Esophagus squamous epithelium (tissue), 4 donors: ENCODE data around the gene VASH2.

Experiments used
- CTCF ChIP-seq, 6 experiments: fragments of 450-650 bp in 4 of 6; fragments of 200-600 bp in 2 of 6; sonication (generic) in 2 of 6; IDR thresholded peaks; one replicate each; pipeline ENCODE4 v1.5.1; 2016 to 2019; ENCODE audit warnings: antibody characterized with exemption in 6 of 6, mild to moderate bottlenecking in 4 of 6, moderate library complexity in 4 of 6
- POLR2A ChIP-seq, 4 donors: fragments of 450-650 bp; IDR thresholded peaks; one replicate each; pipeline ENCODE4 v1.6.1; 2017; ENCODE audit warnings: antibody characterized with exemption in 4 of 4, mild to moderate bottlenecking in 4 of 4, moderate library complexity in 3 of 4

- TF ChIP-seq CTCF (IDR thresholded peaks at IDR 0.05) = no peak
- TF ChIP-seq POLR2A (IDR thresholded peaks at IDR 0.05) = no peak
Observed at GRCh38 chr1:212955961-212956620, 5.8 kb downstream of the VASH2 start.
